ENCODE data around the gene MOB3B.

- TF ChIP-seq CTCF (IDR thresholded peaks at IDR 0.05) (no peak), SIN3A (IDR thresholded peaks at IDR 0.05; ENCODE audit: borderline replicate concordance, insufficient read depth, low read depth, low read length) (no peak), REST (IDR thresholded peaks at IDR 0.05; ENCODE audit: insufficient read depth in 1 of 2, low read depth in 2 of 2, low read length in 1 of 2) (no peak), POLR2AphosphoS5 (IDR thresholded peaks at IDR 0.05; ENCODE audit: low read depth, low read length) (no peak), TCF7L2 (IDR thresholded peaks at IDR 0.05; ENCODE audit: low read depth, low read length) (no peak)
Measured at GRCh38 chr9:27530915-27531755, 1.5 kb upstream of the MOB3B start.

Measured in Panc1 (cell line).